GM12865 (cell line): ENCODE results near the gene CNNM2.

Source experiments
- DNase-seq: peaks from one replicate; pipeline ENCODE4 v3.0.0; 2010; ENCODE audit warnings: low read depth
- H3K4me3 ChIP-seq: 2 replicates; pipeline ENCODE4 v1.5.1; 2011; ENCODE audit warnings: mild to moderate bottlenecking, low read depth, low read length, control low read depth
- CTCF ChIP-seq: IDR thresholded peaks from 2 replicates; pipeline ENCODE4 v1.5.1; 2011; ENCODE audit warnings: low read length, control low read depth, low read depth, inconsistent platforms; ENCODE audit not compliant: insufficient read depth; ENCODE audit errors: missing control alignments

Gene CNNM2

GRCh38 chr10:103067956-103068355, 149.9 kb downstream of the CNNM2 start:
- no peak for TF ChIP-seq CTCF
- H3K4me3 ChIP-seq, result no peak overlapping the region
- DNase-seq, result no peak

- DNase-seq, result peak; percentile 83
- peak; percentile 65 for TF ChIP-seq CTCF
- no peak overlapping the region for H3K4me3 ChIP-seq
These were observed 151.6 kb downstream of the CNNM2 start for GRCh38 chr10:103069453-103070331.

- no peak overlapping the region for H3K4me3 ChIP-seq
- no peak for TF ChIP-seq CTCF
- no peak for DNase-seq
These were observed 154.2 kb downstream of the CNNM2 start for GRCh38 chr10:103072276-103072675.

GRCh38 chr10:103072891-103073290, 154.8 kb downstream of the CNNM2 start:
- H3K4me3 ChIP-seq, result no peak overlapping the region
- TF ChIP-seq CTCF, result no peak
- no peak for DNase-seq

GRCh38 chr10:103077020-103077419, 158.9 kb downstream of the CNNM2 start:
- no peak overlapping the region for H3K4me3 ChIP-seq
- no peak for DNase-seq
- TF ChIP-seq CTCF, result no peak

- no peak for DNase-seq
- no peak for TF ChIP-seq CTCF
- no peak overlapping the region for H3K4me3 ChIP-seq
These were observed 159.6 kb downstream of the CNNM2 start for GRCh38 chr10:103077491-103078308.
